ENCODE measurements around the gene DTYMK.
"Not testable (repeated sequence)": the region's sequence is repeated elsewhere in the genome, so short reads cannot be mapped to it uniquely, and the experiment has no call there.

DTYMK gene

GRCh38 chr2:241671457-241672240 lies 15.0 kb downstream of the DTYMK start:
- no peak for DNase-seq

- DNase-seq: no peak
Observed at GRCh38 chr2:241670333-241671110, 16.1 kb downstream of the DTYMK start.

- no peak for DNase-seq
Observed at GRCh38 chr2:241668839-241669238, 17.8 kb downstream of the DTYMK start.

DNA sequence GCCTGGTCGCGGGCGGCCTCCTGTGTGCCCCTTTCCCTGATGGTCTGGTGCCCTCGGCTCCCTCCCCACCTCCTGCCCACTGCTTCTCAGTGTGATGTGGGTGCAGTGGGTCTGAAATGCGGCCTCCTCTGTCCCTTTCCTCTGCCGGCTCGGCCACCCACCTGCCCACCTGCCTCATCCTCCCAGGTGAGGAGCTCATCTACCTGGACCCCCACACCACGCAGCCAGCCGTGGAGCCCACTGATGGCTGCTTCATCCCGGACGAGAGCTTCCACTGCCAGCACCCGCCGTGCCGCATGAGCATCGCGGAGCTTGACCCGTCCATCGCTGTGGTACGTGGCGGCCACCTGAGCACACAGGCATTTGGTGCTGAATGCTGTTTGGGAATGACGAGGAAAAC lies 18.3 kb downstream of the DTYMK start:
- DNase-seq: no peak

GRCh38 chr2:241666627-241667400 lies 19.8 kb downstream of the DTYMK start:
- DNase-seq: no peak

GRCh38 chr2:241665731-241666440 lies 20.7 kb downstream of the DTYMK start:
- DNase-seq: no peak

- not testable (repeated sequence) for DNase-seq
Observed at GRCh38 chr2:241662731-241663130, 23.9 kb downstream of the DTYMK start.

- no peak for DNase-seq
Observed at GRCh38 chr2:241660593-241661213, 25.9 kb downstream of the DTYMK start.

- peak; percentile 72 for DNase-seq
Observed at GRCh38 chr2:241659150-241659739, 27.4 kb downstream of the DTYMK start.

DNA sequence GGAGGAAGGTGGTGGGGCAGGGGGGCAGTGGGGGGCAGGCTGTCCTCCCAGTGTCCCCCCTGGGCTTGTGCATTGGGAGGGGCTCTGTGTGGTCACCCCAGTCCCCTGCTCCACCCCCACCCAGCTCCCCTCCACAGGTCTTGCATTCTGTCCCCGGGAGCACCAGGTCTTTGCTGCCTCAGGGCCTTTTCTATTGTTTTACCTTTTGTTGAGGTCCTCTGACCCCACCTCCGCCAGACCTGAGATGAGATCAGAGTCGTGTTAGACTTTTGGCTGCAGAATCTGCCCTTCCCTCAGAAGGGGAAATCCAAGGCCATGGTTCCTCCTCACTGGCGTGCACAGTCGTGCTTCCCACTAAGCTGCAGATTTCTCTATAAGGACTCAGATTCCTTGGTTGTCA lies 28.3 kb downstream of the DTYMK start:
- no peak for DNase-seq

DNA sequence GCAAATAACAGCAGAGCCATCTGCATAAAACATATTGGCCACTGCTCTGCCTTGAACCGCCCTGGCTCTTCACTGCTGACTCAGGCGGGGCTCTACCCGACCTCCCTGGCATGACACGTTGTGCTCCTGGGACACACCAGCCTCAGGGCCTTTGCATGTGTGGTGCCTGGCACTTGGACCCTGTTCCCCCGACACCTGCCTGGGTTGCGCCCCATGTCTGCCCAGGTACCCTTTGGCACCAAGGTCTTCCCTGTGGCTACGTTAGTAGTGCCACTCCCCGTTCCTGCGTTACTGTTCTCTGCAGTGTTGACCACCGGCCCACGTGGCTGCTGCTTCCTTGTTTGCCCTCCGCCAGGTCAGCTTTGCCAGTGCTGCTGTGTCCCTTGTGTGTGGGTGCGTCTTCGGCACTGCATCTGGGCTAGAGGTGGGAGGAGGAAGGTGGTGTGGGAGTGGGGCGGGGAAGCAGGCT lies 28.8 kb downstream of the DTYMK start:
- DNase-seq: no peak

DNA sequence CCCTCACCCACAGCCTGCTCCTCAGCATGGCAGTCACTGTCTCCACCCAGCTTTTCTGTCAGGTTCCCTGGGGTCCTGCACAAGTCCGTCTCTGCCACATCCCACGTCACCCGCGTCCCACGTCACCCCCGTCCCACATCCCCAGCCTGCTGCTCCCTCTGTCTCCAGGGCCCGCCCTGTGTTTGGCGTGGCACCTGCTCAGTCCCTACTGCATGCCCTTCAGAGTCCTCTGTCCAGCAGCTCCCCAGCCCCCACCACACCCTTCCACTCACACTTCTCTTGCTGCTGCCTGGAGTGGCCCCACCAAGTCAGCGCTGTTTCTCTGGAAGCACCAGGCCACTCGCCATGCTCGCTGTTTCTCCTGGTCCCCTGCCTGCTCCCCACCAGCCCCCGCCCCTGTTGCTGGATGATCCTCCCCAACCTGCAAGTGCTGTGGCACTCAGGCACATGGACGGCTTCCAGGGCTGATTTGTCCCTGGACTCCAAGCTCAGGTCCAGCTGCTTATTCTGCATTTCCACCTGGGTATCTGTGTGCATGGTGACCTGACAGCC lies 30.3 kb downstream of the DTYMK start:
- DNase-seq: no peak

- DNase-seq: no peak
Observed at GRCh38 chr2:241655516-241656189, 31.0 kb downstream of the DTYMK start.

DNA sequence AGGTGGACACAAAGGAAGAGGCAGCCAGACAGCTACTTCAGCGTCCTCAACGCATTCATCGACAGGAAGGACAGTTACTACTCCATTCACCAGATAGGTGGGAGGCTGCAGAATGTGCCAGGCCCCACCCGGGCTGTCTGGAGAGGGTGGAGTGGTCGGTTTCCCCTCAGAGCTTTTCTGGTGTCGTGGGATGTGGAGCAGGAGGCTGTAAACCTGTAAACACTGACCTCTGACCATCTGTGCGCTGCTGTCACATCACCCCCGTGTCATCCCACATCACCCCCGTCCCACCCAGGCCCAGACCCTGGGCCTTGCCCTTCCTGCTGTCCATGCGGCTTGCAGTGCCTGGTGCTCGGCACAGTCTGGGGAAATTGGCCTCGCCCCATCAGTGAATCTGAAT lies 32.1 kb downstream of the DTYMK start:
- no peak for DNase-seq

GRCh38 chr2:241653210-241653750 lies 33.3 kb downstream of the DTYMK start:
- DNase-seq: no peak

DNA sequence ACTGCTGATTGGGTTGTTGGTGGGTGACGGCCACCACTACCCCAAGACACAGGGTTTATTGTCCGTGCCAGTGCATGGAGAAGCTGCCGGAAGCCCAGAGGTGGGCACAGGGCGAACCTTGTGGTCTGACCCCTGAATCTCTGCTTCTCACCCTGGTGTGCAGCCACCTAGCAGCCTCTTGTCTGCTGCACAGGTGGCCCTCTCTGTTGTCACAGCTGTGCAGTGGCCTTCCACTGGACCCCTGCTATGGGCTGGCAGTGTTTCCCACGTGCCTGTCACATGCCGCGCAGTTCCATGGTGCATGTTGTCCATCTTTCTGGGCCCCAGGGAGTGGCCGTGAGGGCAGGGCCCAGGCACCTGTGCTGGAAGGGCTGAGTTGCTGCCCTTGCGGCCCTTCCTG lies 33.9 kb downstream of the DTYMK start:
- DNase-seq: no peak

DNA sequence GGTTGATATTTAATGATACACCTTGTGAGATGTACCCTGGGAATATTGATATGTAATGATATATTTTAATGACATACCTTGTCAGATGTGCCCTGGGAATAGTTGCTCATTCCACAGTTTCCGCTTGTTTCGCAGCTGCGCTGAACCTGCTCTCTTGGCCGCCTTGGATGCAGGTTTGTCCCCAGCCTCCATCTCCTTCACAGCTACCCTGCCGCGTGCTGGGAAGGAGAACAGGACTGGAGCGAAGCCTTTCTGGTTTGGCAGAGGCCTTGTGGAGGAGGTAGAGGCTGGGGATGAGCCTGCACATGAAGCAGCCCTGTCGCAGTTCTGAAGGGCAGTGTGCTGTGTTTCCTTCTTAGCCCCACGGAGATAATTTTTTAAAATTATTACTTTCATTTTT lies 34.5 kb downstream of the DTYMK start:
- no peak for DNase-seq

DNA sequence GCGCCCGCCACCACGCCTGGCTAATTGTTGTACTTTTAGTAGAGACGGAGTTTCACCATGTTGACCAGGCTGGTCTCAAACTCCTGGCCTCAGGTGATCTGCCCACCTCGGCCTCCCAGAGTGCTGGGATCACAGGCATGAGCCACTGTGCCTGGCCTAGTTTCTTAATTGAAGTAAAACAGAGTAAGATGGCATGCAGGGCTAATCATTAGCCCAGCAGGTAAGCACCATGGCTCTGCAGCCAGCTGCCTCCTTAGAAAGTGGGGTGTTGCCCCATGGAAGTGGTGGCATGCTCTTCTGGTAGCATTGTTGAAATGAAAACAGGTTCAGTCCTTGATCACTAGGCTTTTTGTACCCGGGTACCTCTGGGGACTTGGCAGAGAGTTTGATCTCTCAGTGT lies 36.7 kb downstream of the DTYMK start:
- no peak for DNase-seq

DNA sequence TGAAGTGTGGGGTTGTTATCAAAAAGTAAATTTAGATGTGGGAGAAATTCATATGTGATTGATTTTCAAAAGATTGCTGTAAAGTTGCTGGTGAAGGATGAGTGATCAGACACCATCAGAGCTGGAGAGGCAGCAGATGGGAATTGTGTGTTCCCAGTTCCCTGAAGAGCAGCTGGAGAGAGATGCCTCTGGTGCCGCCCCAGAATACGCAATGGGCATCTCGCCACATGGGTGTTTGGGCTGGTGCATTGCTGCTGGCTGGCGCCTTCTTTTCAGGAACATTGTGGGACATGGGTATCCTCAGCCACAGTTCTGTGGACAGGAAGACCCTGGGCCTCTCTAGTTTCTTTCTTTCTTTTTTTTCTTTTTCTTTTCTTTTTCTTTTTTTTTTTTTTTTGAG lies 37.2 kb downstream of the DTYMK start:
- DNase-seq: peak; percentile 81

DNA sequence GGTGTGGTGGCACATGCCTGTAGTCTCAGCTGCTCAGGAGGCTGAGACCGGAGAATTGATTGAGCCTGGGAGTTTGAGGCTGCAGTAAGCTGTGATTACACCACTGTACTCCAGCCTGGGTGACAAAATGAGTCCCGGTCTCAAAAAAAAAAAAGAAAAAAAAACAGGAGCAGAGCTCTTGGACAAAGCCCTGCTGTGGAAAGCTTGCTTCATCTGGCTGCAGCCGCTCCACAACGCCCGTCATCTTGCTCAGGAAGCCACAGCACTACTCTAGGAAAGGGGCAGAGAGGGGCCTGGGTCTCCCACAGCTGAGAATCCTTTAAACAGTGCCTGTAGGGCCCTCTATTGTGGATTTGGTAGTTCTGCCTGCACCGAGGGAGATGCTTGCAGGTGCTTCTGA lies 38.2 kb downstream of the DTYMK start:
- DNase-seq: no peak
